CD4-positive, alpha-beta memory T cell (primary cell): ENCODE data around the gene ZNF90. TPM values are rescaled to one million over a fixed set of nuclear protein-coding genes. Genes with fewer than 3 reads are reported as not detected.
"Not testable (repeated sequence)": the region's sequence is repeated elsewhere in the genome, so short reads cannot be mapped to it uniquely, and the experiment has no call there.

ENCODE experiments used
- CTCF ChIA-PET: fragments of 350-600 bp; sonication (Branson Sonifier 250); formaldehyde crosslinking; loops from one replicate; lab custom pipeline; 2021; ENCODE audit warnings: inconsistent platforms; ENCODE audit not compliant: partially characterized antibody; lab: Charles Lee
- POLR2A ChIA-PET: fragments of 350-600 bp; sonication (Branson Sonifier 250); formaldehyde crosslinking; loops from one replicate; lab custom pipeline; 2021; ENCODE audit not compliant: partially characterized antibody; lab: Charles Lee
- DNase-seq, 5 donors: peaks; one replicate each; pipeline versions ENCODE4 v3.0.0 to v3.0.0-alpha.2; 2020 to 2022; ENCODE audit warnings: mixed read lengths in 1 of 5
- H3K27ac ChIP-seq: one replicate; pipeline ENCODE4 v1.7.0; 2013; ENCODE audit warnings: low read depth, low read length
- H3K27me3 ChIP-seq: 2 replicates; pipeline ENCODE4 v1.7.0; 2013; ENCODE audit warnings: mild to moderate bottlenecking, low read length, moderate library complexity; ENCODE audit not compliant: insufficient read depth
- H3K36me3 ChIP-seq: 2 replicates; pipeline ENCODE4 v1.7.0; 2013; ENCODE audit warnings: mild to moderate bottlenecking, low read length, moderate library complexity; ENCODE audit not compliant: insufficient read depth
- H3K4me1 ChIP-seq: 2 replicates; pipeline ENCODE4 v1.7.0; 2013; ENCODE audit warnings: mild to moderate bottlenecking, low read length, moderate library complexity; ENCODE audit not compliant: insufficient read depth
- H3K4me3 ChIP-seq, 2 donors: one replicate each; pipeline ENCODE4 v1.7.0; 2013; ENCODE audit warnings: low read length in 2 of 2, mild to moderate bottlenecking in 1 of 2
- H3K9me3 ChIP-seq, 2 donors: one replicate each; pipeline ENCODE4 v1.7.0; 2013; ENCODE audit warnings: low read length in 2 of 2, control low read depth in 1 of 2; ENCODE audit not compliant: control insufficient read depth in 1 of 2
- H3K27ac Mint-ChIP-seq, 7 donors: one replicate each; pipeline ENCODE4 v1.8.0; 2020 to 2021; ENCODE audit warnings: mixed read lengths in 7 of 7, mild to moderate bottlenecking in 6 of 7, inconsistent platforms in 3 of 7, moderate library complexity in 3 of 7
- H3K27me3 Mint-ChIP-seq, 2 donors: one replicate each; pipeline ENCODE4 v1.8.0; 2020 to 2021; ENCODE audit warnings: mixed read lengths in 2 of 2
- H3K36me3 Mint-ChIP-seq, 2 donors: one replicate each; pipeline ENCODE4 v1.8.0; 2020 to 2021; ENCODE audit warnings: mixed read lengths in 2 of 2, inconsistent platforms in 1 of 2, mild to moderate bottlenecking in 1 of 2
- H3K4me1 Mint-ChIP-seq, 4 donors: one replicate each; pipeline ENCODE4 v1.8.0; 2020 to 2021; ENCODE audit warnings: mixed read lengths in 4 of 4, mild to moderate bottlenecking in 1 of 4
- H3K4me3 Mint-ChIP-seq, 8 donors: one replicate each; pipeline ENCODE4 v1.8.0; 2020 to 2021; ENCODE audit warnings: mixed read lengths in 8 of 8, mild to moderate bottlenecking in 7 of 8, moderate library complexity in 6 of 8, inconsistent platforms in 3 of 8
- H3K9me3 Mint-ChIP-seq, 8 donors: one replicate each; pipeline ENCODE4 v1.8.0; 2020 to 2021; ENCODE audit warnings: mixed read lengths in 8 of 8, mild to moderate bottlenecking in 5 of 8, inconsistent platforms in 3 of 8, moderate library complexity in 1 of 8
- intact Hi-C: fragments of 100-400 bp; cut with micrococcal nuclease; formaldehyde crosslinking; loops from one replicate; pipeline ENCODE4 v1.15.1; 2023
- polyA plus RNA-seq, 2 donors: library from polyadenylated mRNA; unstranded; fragments of 300-500 nt; fragmentation: Illumina TruSeq; gene quantifications; one replicate each; pipeline ENCODE4 v1.2.3, GENCODE V29; 2021
- total RNA-seq, 2 experiments: library from RNA; stranded (reverse); gene quantifications; one replicate each; pipeline ENCODE4 v1.2.3, GENCODE V29; 2021

ZNF90 gene
- total and polyA plus RNA-seq, 4 experiments from 2014 or later = 0.60 to 6.2 (median 3.2) TPM

GRCh38 chr19:20045742-20046141, 32.1 kb upstream of the ZNF90 start:
- H3K9me3 ChIP-seq, intact Hi-C loops, H3K27me3 Mint-ChIP-seq, DNase-seq, H3K4me1 ChIP-seq, H3K4me3 ChIP-seq, H3K36me3 Mint-ChIP-seq, H3K4me1 Mint-ChIP-seq, H3K27ac ChIP-seq, H3K4me3 Mint-ChIP-seq, H3K27ac Mint-ChIP-seq, CTCF ChIA-PET, H3K36me3 ChIP-seq, H3K27me3 ChIP-seq, H3K9me3 Mint-ChIP-seq, POLR2A ChIA-PET: not testable (repeated sequence)

- ChIA-PET CTCF (interaction anchor here (0.9 to 2.0 kb wide), 4 partner anchors 12 to 611 kb away, joined by 3 to 6 read pairs (median 4); partner anchors contain the start of genes ZNF253 and ZNF682), POLR2A (interaction anchor here (0.6 to 2.3 kb wide), 14 partner anchors 13 to 1454 kb away, joined by 3 to 36 read pairs (median 6); partner anchors contain the start of genes ATP13A1, ZNF14, ZNF431 and ZNF486)
These were observed 25.7 kb upstream of the ZNF90 start for GRCh38 chr19:20051841-20052768.

DNA sequence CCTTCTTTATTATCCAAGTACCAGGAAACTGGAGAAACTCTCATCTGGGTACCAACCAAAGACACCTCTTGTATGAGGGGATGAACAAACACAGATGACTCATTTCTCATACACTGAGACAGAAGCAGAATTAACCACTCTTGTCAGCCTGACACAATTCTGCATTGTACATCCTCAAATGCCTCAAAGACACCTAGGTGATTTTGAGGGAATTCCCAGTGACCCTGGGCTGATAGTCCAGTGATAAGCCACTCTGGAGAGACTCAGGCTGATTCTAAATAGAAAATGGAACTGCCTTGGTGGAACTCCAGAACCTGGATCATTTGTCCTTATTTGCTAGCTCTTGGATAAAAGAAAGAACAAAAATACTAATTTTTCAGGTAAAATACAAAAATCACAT, 19.1 kb upstream of the ZNF90 start:
- H3K27me3 ChIP-seq, POLR2A ChIA-PET, DNase-seq, H3K9me3 ChIP-seq, H3K36me3 ChIP-seq, H3K27ac Mint-ChIP-seq, intact Hi-C loops, CTCF ChIA-PET, H3K27ac ChIP-seq, H3K4me1 ChIP-seq, H3K27me3 Mint-ChIP-seq, H3K4me3 ChIP-seq, H3K36me3 Mint-ChIP-seq, H3K4me1 Mint-ChIP-seq, H3K4me3 Mint-ChIP-seq, H3K9me3 Mint-ChIP-seq: not testable (repeated sequence)

More at GRCh38 chr19:20051841-20052768, 25.7 kb upstream of the ZNF90 start:
- Mint-ChIP-seq H3K27ac (peak overlapping the region; percentile 75 to 97 (median 94)), H3K27me3 (no peaks in the 10 kb centered on the region), H3K4me3 (peak overlapping the region; percentile 94 to 100 (median 99)), H3K4me1 (peaks cover 3 to 22% (median 14%) of the 10 kb centered on the region in 4 donors), H3K36me3 (peaks cover 0 to 8% of the 10 kb centered on the region in 2 donors), H3K9me3 (no peaks in the 10 kb centered on the region)
- peaks cover 8% of the 10 kb centered on the region for H3K4me1 ChIP-seq
- no peaks in the 10 kb centered on the region for H3K36me3 ChIP-seq
- intact Hi-C loops = loop anchor here (1.0 to 2.0 kb wide), 3 partner anchors 13 to 115 kb away; partner anchors contain the start of genes ZNF486, ZNF682 and ZNF90
- H3K9me3 ChIP-seq = no peaks in the 10 kb centered on the region
- peak; percentile 43 to 58 (median 48) for DNase-seq
- H3K27me3 ChIP-seq = no peaks in the 10 kb centered on the region
- H3K4me3 ChIP-seq = peak overlapping the region; percentile 53 to 95
- peak overlapping the region; percentile 62 for H3K27ac ChIP-seq

- H3K4me3 Mint-ChIP-seq = no peak overlapping the region
- Histone ChIP-seq H3K36me3 (no peaks in the 10 kb centered on the region), H3K27ac (no peak overlapping the region), H3K9me3 (no peaks in the 10 kb centered on the region), H3K4me1 (no peaks in the 10 kb centered on the region), H3K27me3 (no peaks in the 10 kb centered on the region), H3K4me3 (no peak overlapping the region)
- intact Hi-C loops = no loop called here
- no peaks in the 10 kb centered on the region for H3K4me1 Mint-ChIP-seq
- peaks cover 0 to 4% (median 0%) of the 10 kb centered on the region in 8 donors for H3K9me3 Mint-ChIP-seq
- H3K27ac Mint-ChIP-seq = no peak overlapping the region
- peaks cover 0 to 3% of the 10 kb centered on the region in 2 donors for H3K27me3 Mint-ChIP-seq
- CTCF ChIA-PET = no interaction called here
- no peak for DNase-seq
- POLR2A ChIA-PET = no interaction called here
- no peaks in the 10 kb centered on the region for H3K36me3 Mint-ChIP-seq
These were observed 17.5 kb upstream of the ZNF90 start for GRCh38 chr19:20060282-20060681.

DNA sequence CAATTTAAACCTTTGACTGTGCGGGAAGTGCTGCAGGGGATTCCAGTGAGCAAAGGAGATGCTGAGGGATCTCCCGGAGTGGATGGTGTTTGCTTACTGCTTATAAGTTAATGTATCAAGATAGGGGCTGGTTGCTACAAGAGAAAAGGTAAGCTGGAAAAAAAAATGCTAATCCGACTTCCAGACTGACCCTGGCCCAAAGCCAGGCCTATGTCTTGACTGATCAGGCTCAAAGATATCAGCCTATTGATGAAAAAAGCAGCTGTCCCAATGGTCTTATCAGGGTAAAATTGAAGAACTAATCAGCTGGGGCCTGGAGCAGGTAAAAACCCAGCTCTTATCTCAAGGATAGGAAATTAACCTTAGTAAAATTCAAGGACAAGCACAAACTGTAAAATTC, 10.9 kb upstream of the ZNF90 start:
- ChIA-PET POLR2A (no interaction called here), CTCF (no interaction called here)
- H3K9me3 Mint-ChIP-seq = peaks cover 0 to 21% (median 6%) of the 10 kb centered on the region in 8 donors

DNA sequence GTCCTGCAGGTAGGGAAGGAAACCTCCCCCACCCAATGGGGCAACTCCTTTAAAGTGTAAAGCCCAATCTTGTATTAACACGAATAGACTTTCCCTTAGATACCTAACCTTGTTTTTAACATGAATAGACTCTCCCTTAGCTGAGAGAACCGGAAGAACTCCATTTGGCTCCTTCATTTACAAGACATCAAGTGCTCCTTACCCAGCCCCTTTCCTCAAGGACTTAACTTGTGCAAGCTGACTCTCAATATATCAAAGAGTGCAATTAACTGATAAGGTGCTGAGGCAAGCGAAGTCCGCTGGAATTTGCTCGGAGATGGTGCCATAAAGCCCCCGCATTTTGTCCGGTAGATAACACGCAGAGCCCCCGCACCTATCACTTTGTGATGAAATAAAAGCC, 9.9 kb upstream of the ZNF90 start:
- Mint-ChIP-seq H3K4me3 (peak overlapping the region in 1 of 8 donors; percentile 5), H3K9me3 (peaks cover 0 to 21% (median 6%) of the 10 kb centered on the region in 8 donors), H3K36me3 (no peaks in the 10 kb centered on the region), H3K27me3 (peaks cover 6 to 13% of the 10 kb centered on the region in 2 donors), H3K4me1 (no peaks in the 10 kb centered on the region), H3K27ac (no peak overlapping the region)
- CTCF ChIA-PET = no interaction called here
- H3K9me3 ChIP-seq = no peaks in the 10 kb centered on the region
- POLR2A ChIA-PET = interaction anchor here (0.6 kb wide), 1 partner anchor 208 kb away, joined by 3 read pairs; no protein-coding TSS in a partner anchor
- DNase-seq = no peak
- no peaks in the 10 kb centered on the region for H3K27me3 ChIP-seq
- no peaks in the 10 kb centered on the region for H3K36me3 ChIP-seq
- H3K4me3 ChIP-seq = no peak overlapping the region
- intact Hi-C loops = no loop called here
- no peak overlapping the region for H3K27ac ChIP-seq
- no peaks in the 10 kb centered on the region for H3K4me1 ChIP-seq

More for the DNA sequence above, 10.9 kb upstream of the ZNF90 start:
- Histone ChIP-seq H3K4me1 (no peaks in the 10 kb centered on the region), H3K9me3 (no peaks in the 10 kb centered on the region), H3K36me3 (no peaks in the 10 kb centered on the region), H3K27ac (no peak overlapping the region), H3K27me3 (no peaks in the 10 kb centered on the region), H3K4me3 (no peak overlapping the region)
- Mint-ChIP-seq H3K4me1 (no peaks in the 10 kb centered on the region), H3K27me3 (peaks cover 6 to 13% of the 10 kb centered on the region in 2 donors), H3K4me3 (no peak overlapping the region), H3K36me3 (no peaks in the 10 kb centered on the region), H3K27ac (no peak overlapping the region)
- intact Hi-C loops = no loop called here
- DNase-seq = no peak

GRCh38 chr19:20068559-20068958, 9.2 kb upstream of the ZNF90 start:
- intact Hi-C loops, H3K4me3 Mint-ChIP-seq, H3K4me1 ChIP-seq, H3K27ac Mint-ChIP-seq, H3K9me3 ChIP-seq, H3K4me1 Mint-ChIP-seq, H3K27ac ChIP-seq, H3K36me3 ChIP-seq, H3K4me3 ChIP-seq, POLR2A ChIA-PET, H3K36me3 Mint-ChIP-seq, DNase-seq, H3K27me3 ChIP-seq, CTCF ChIA-PET: not testable (repeated sequence)
- peaks cover 6 to 13% of the 10 kb centered on the region in 2 donors for H3K27me3 Mint-ChIP-seq
- H3K9me3 Mint-ChIP-seq = peaks cover 0 to 21% (median 6%) of the 10 kb centered on the region in 8 donors
